PC-3 (cell line): ENCODE results near the gene L3MBTL4.

ENCODE experiments used
- EZH2 ChIP-seq: fragments of 300-600 bp; sonication (generic); IDR thresholded peaks from one replicate; pipeline ENCODE4 v1.6.1; 2017; ENCODE audit warnings: antibody characterized with exemption, mild to moderate bottlenecking, low read length; ENCODE audit not compliant: unreplicated experiment
- EZH2phosphoT487 ChIP-seq: fragments of 300-600 bp; sonication (generic); IDR thresholded peaks from 2 replicates; pipeline ENCODE4 v1.6.1; 2018; ENCODE audit warnings: mild to moderate bottlenecking, antibody characterized with exemption, low read length, borderline replicate concordance
- TF ChIP-seq, protein P1 (sequence below): fragments of 300-600 bp; sonication (generic); conservative IDR thresholded peaks from 2 replicates; pipeline ENCODE4 v1.5.1; 2017; ENCODE audit warnings: antibody characterized with exemption, low read depth, mild to moderate bottlenecking, low read length

DNA sequence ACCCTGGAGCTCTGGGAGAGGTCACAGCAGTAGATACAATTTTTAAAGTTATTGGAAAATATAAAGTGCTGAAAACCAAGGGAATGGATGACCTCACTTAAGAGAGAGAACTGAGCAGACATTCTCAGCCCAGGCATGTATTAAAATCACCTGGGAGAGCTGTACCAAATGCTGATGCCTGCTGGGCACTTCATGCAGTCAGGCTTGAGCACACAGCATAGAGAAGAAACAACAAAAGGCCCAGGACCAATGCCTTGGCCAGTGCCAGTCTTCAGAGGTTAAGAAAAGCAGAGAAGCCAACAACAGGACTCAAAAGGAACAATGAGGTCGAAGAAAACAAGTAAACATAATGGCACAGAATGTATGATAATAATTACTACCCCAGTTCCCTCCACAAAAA, 211.8 kb downstream of the L3MBTL4 start:
- TF ChIP-seq, protein P1, sequence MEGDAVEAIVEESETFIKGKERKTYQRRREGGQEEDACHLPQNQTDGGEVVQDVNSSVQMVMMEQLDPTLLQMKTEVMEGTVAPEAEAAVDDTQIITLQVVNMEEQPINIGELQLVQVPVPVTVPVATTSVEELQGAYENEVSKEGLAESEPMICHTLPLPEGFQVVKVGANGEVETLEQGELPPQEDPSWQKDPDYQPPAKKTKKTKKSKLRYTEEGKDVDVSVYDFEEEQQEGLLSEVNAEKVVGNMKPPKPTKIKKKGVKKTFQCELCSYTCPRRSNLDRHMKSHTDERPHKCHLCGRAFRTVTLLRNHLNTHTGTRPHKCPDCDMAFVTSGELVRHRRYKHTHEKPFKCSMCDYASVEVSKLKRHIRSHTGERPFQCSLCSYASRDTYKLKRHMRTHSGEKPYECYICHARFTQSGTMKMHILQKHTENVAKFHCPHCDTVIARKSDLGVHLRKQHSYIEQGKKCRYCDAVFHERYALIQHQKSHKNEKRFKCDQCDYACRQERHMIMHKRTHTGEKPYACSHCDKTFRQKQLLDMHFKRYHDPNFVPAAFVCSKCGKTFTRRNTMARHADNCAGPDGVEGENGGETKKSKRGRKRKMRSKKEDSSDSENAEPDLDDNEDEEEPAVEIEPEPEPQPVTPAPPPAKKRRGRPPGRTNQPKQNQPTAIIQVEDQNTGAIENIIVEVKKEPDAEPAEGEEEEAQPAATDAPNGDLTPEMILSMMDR = no peak
- no peak for TF ChIP-seq EZH2phosphoT487
- no peak for TF ChIP-seq EZH2
